OCI-LY3 (cell line): ENCODE data around the gene AGAP2.

Experiments used
- H2AFZ ChIP-seq: fragments of 200-600, 300-600 bp; shearing (Covaris generic); 2 replicates; pipeline ENCODE4 v1.6.0; 2014; ENCODE audit warnings: antibody characterized with exemption, low read depth, low read length
- H3K27ac ChIP-seq: fragments of 200-600, 300-600 bp; sonication (generic); 2 replicates; pipeline ENCODE4 v1.5.1; 2014; ENCODE audit warnings: mild to moderate bottlenecking, low read length, moderate library complexity, mixed read lengths
- H3K27me3 ChIP-seq: fragments of 200-600, 300-600 bp; sonication (generic); 2 replicates; pipeline ENCODE4 v1.6.1; 2014; ENCODE audit warnings: low read depth, low read length, mixed read lengths
- H3K36me3 ChIP-seq: fragments of 200-600, 300-600 bp; sonication (generic); replicated peaks from 2 replicates; pipeline ENCODE3; 2014; ENCODE audit warnings: low read depth, low read length, mixed read lengths
- H3K4me1 ChIP-seq: fragments of 300-600, 200-600 bp; sonication (generic); 2 replicates; pipeline ENCODE4 v1.6.1; 2014; ENCODE audit warnings: low read length, mixed read lengths
- H3K4me2 ChIP-seq: fragments of 200-600, 300-600 bp; sonication (generic); 2 replicates; pipeline ENCODE4 v1.6.1; 2014; ENCODE audit warnings: low read length, mixed read lengths
- H3K4me3 ChIP-seq: fragments of 300-600, 200-600 bp; sonication (generic); 2 replicates; pipeline ENCODE4 v1.5.1; 2014; ENCODE audit warnings: antibody characterized with exemption, mild to moderate bottlenecking, low read length, moderate library complexity
- H3K79me2 ChIP-seq: fragments of 300-600, 200-600 bp; shearing (Covaris generic); 2 replicates; pipeline ENCODE4 v1.6.1; 2014; ENCODE audit warnings: mild to moderate bottlenecking, low read length, mixed read lengths
- H3K9ac ChIP-seq: fragments of 300-600, 200-600 bp; shearing (Covaris generic); 2 replicates; pipeline ENCODE4 v1.6.0; 2014; ENCODE audit warnings: mild to moderate bottlenecking, low read length, moderate library complexity
- H3K9me3 ChIP-seq: fragments of 200-600, 300-600 bp; shearing (Covaris generic); 2 replicates; pipeline ENCODE4 v1.6.1; 2014; ENCODE audit warnings: low read length, mixed read lengths; ENCODE audit not compliant: insufficient read depth
- H4K20me1 ChIP-seq: fragments of 200-600, 300-600 bp; sonication (generic); 2 replicates; pipeline ENCODE4 v1.6.1; 2016; ENCODE audit warnings: low read length, mixed read lengths; ENCODE audit not compliant: insufficient read depth
- CTCF ChIP-seq: fragments of 200-600, 300-600 bp; sonication (generic); IDR thresholded peaks from 2 replicates; pipeline ENCODE4 v1.5.1; 2014; ENCODE audit warnings: antibody characterized with exemption, low read length, low read depth
- EZH2phosphoT487 ChIP-seq: fragments of 200-600 bp; shearing (Covaris generic); IDR thresholded peaks from 2 replicates; pipeline ENCODE4 v1.6.1; 2018; ENCODE audit warnings: antibody characterized with exemption, mixed run types, low read depth

AGAP2 gene

GRCh38 chr12:57726884-57727757 is 11.4 kb downstream of the AGAP2 start:
- H3K27ac ChIP-seq, result no peak overlapping the region
- no peak overlapping the region for H3K4me2 ChIP-seq
- H3K4me1 ChIP-seq, result no peaks in the 10 kb centered on the region
- no peaks in the 10 kb centered on the region for H3K27me3 ChIP-seq
- no peaks in the 10 kb centered on the region for H3K79me2 ChIP-seq
- no peaks in the 10 kb centered on the region for H4K20me1 ChIP-seq
- no peak overlapping the region for H2AFZ ChIP-seq
- H3K36me3 ChIP-seq, result peaks cover 23% of the 10 kb centered on the region
- H3K9ac ChIP-seq, result no peak overlapping the region
- no peak for TF ChIP-seq EZH2phosphoT487
- no peak for TF ChIP-seq CTCF
- no peaks in the 10 kb centered on the region for H3K9me3 ChIP-seq
- no peak overlapping the region for H3K4me3 ChIP-seq

- no peak overlapping the region for H3K9ac ChIP-seq
- H4K20me1 ChIP-seq, result no peaks in the 10 kb centered on the region
- no peaks in the 10 kb centered on the region for H3K4me1 ChIP-seq
- H3K27me3 ChIP-seq, result no peaks in the 10 kb centered on the region
- no peaks in the 10 kb centered on the region for H3K79me2 ChIP-seq
- no peak overlapping the region for H3K4me3 ChIP-seq
- no peak overlapping the region for H2AFZ ChIP-seq
- H3K4me2 ChIP-seq, result no peak overlapping the region
- no peaks in the 10 kb centered on the region for H3K9me3 ChIP-seq
- peaks cover 22% of the 10 kb centered on the region for H3K36me3 ChIP-seq
- TF ChIP-seq EZH2phosphoT487 (no peak), CTCF (peak; percentile 23)
- no peak overlapping the region for H3K27ac ChIP-seq
Measured at GRCh38 chr12:57726151-57726883, 12.2 kb downstream of the AGAP2 start.

- no peak overlapping the region for H3K27ac ChIP-seq
- no peaks in the 10 kb centered on the region for H3K4me1 ChIP-seq
- no peak overlapping the region for H3K4me3 ChIP-seq
- H4K20me1 ChIP-seq, result no peaks in the 10 kb centered on the region
- H2AFZ ChIP-seq, result no peak overlapping the region
- no peaks in the 10 kb centered on the region for H3K9me3 ChIP-seq
- no peak overlapping the region for H3K4me2 ChIP-seq
- peaks cover 23% of the 10 kb centered on the region for H3K36me3 ChIP-seq
- H3K27me3 ChIP-seq, result no peaks in the 10 kb centered on the region
- TF ChIP-seq CTCF (no peak), EZH2phosphoT487 (no peak)
- H3K79me2 ChIP-seq, result no peaks in the 10 kb centered on the region
- H3K9ac ChIP-seq, result no peak overlapping the region
Measured at GRCh38 chr12:57725851-57726150, 12.7 kb downstream of the AGAP2 start.

- Histone ChIP-seq H4K20me1 (no peaks in the 10 kb centered on the region), H3K27me3 (no peaks in the 10 kb centered on the region), H3K4me1 (no peaks in the 10 kb centered on the region), H3K9me3 (no peaks in the 10 kb centered on the region), H3K4me3 (no peak overlapping the region), H3K36me3 (peaks cover 21% of the 10 kb centered on the region), H3K9ac (no peak overlapping the region), H3K4me2 (no peak overlapping the region), H3K79me2 (no peaks in the 10 kb centered on the region), H3K27ac (no peak overlapping the region), H2AFZ (no peak overlapping the region)
- TF ChIP-seq CTCF (no peak), EZH2phosphoT487 (no peak)
Measured at GRCh38 chr12:57724936-57725740, 13.4 kb downstream of the AGAP2 start.
